GM12891 (cell line): ENCODE measurements around the gene BBC3.

ENCODE experiments used
- POLR2A ChIP-seq: IDR thresholded peaks from 2 replicates; pipeline ENCODE4 v1.6.1; 2011; ENCODE audit warnings: low read depth, low read length, control low read depth
- POLR2AphosphoS5 ChIP-seq: IDR thresholded peaks from 2 replicates; pipeline ENCODE4 v1.6.1; 2011; ENCODE audit warnings: low read depth, low read length, control low read depth
- POU2F2 ChIP-seq: IDR thresholded peaks from 2 replicates; pipeline ENCODE4 v1.6.1; 2011; ENCODE audit warnings: low read depth, mild to moderate bottlenecking, control low read depth, low read length, moderate library complexity

GRCh38 chr19:47221080-47221841, 9.7 kb downstream of the BBC3 start:
- TF ChIP-seq POLR2A (no peak), POLR2AphosphoS5 (no peak), POU2F2 (no peak)
